Stimulated activated CD4-positive, alpha-beta T cell treated with anti-CD3 and anti-CD28 coated beads, Interleukin-2, amount 100 ng/mL, for 4 hours (primary cell): ENCODE measurements around the gene OLFM4.

Experiments
- DNase-seq: peaks from one replicate; pipeline ENCODE4 v3.0.0-alpha.2; 2020; ENCODE audit warnings: low read depth

Gene OLFM4

GRCh38 chr13:53014495-53015443, 13.8 kb upstream of the OLFM4 start:
- DNase-seq = no peak

GRCh38 chr13:53015971-53016370, 12.6 kb upstream of the OLFM4 start:
- no peak for DNase-seq

- DNase-seq = no peak
Observed at GRCh38 chr13:53017433-53017970, 11.1 kb upstream of the OLFM4 start.

GRCh38 chr13:53018690-53019647, 9.6 kb upstream of the OLFM4 start:
- no peak for DNase-seq

- no peak for DNase-seq
Observed at GRCh38 chr13:53020764-53021335, 7.8 kb upstream of the OLFM4 start.

GRCh38 chr13:53023246-53023645, 5.4 kb upstream of the OLFM4 start:
- no peak for DNase-seq

GRCh38 chr13:53028063-53028462, 550 bp upstream of the OLFM4 start:
- no peak for DNase-seq

- DNase-seq = no peak
Observed at GRCh38 chr13:53032849-53033248, 4.2 kb downstream of the OLFM4 start.

GRCh38 chr13:53038993-53039392, 10.4 kb downstream of the OLFM4 start:
- no peak for DNase-seq

- DNase-seq = no peak
Observed at GRCh38 chr13:53041968-53042516, 13.4 kb downstream of the OLFM4 start.

GRCh38 chr13:53042877-53043276, 14.3 kb downstream of the OLFM4 start:
- no peak for DNase-seq

- no peak for DNase-seq
Observed at GRCh38 chr13:53043398-53043797, 14.8 kb downstream of the OLFM4 start.

- DNase-seq = no peak
Observed at GRCh38 chr13:53045189-53045588, 16.6 kb downstream of the OLFM4 start.

GRCh38 chr13:53048880-53049279, 20.3 kb downstream of the OLFM4 start:
- DNase-seq = no peak

GRCh38 chr13:53050151-53050550, 21.5 kb downstream of the OLFM4 start:
- DNase-seq = no peak

GRCh38 chr13:53052675-53053074, 24.1 kb downstream of the OLFM4 start:
- DNase-seq = no peak

GRCh38 chr13:53054569-53054968, 26.0 kb downstream of the OLFM4 start:
- DNase-seq = no peak

GRCh38 chr13:53058065-53058679, 29.6 kb downstream of the OLFM4 start:
- no peak for DNase-seq

GRCh38 chr13:53060840-53061490, 32.4 kb downstream of the OLFM4 start:
- no peak for DNase-seq

- no peak for DNase-seq
Observed at GRCh38 chr13:53064731-53065130, 36.1 kb downstream of the OLFM4 start.

- no peak for DNase-seq
Observed at GRCh38 chr13:53066411-53066810, 37.8 kb downstream of the OLFM4 start.
